ENCODE data around the gene LBH.

LBH gene

GRCh38 chr2:30192314-30192713 lies 39.0 kb upstream of the LBH start:
- WGBS (ENCODE audit: insufficient coverage): no CpG with 5 or more reads among the region's 4 CpGs
- H3K4me1 ChIP-seq (ENCODE audit: control extremely low read depth in 1 of 4, control insufficient read depth in 4 of 4, insufficient read depth in 4 of 4, low read length in 3 of 4): peaks cover 0 to 19% (median 15%) of the 10 kb centered on the region in 4 experiments
- no peaks in the 10 kb centered on the region for H3K27me3 ChIP-seq (replicated peaks in 2 of 5; ENCODE audit: control insufficient read depth in 4 of 5, insufficient read depth in 5 of 5, low read length in 4 of 5)
- H3K36me3 ChIP-seq (ENCODE audit: control insufficient read depth in 4 of 4, insufficient read depth in 4 of 4, low read length in 3 of 4): no peaks in the 10 kb centered on the region
- POLR2A ChIA-PET: no interaction called here
- H3K4me3 ChIP-seq (ENCODE audit: control insufficient read depth in 1 of 7, extremely low read depth in 1 of 7, insufficient read depth in 4 of 7, low read depth in 2 of 7, low read length in 6 of 7): no peak overlapping the region
- CTCF ChIA-PET: interaction anchor here (0.6 to 1.5 kb wide), 3 partner anchors 10 to 519 kb away, joined by 3 to 4 read pairs (median 3); no protein-coding TSS in a partner anchor
- DNase-seq: no peak
- no peak overlapping the region for H3K27ac ChIP-seq (ENCODE audit: insufficient read depth in 1 of 2, low read depth in 1 of 2, low read length in 2 of 2, poor library complexity in 1 of 2, severe bottlenecking in 2 of 2)
- no peaks in the 10 kb centered on the region for H3K9me3 ChIP-seq (ENCODE audit: control extremely low read depth in 1 of 5, control insufficient read depth in 4 of 5, insufficient read depth in 2 of 5, low read depth in 1 of 5, low read length in 4 of 5)

DNA sequence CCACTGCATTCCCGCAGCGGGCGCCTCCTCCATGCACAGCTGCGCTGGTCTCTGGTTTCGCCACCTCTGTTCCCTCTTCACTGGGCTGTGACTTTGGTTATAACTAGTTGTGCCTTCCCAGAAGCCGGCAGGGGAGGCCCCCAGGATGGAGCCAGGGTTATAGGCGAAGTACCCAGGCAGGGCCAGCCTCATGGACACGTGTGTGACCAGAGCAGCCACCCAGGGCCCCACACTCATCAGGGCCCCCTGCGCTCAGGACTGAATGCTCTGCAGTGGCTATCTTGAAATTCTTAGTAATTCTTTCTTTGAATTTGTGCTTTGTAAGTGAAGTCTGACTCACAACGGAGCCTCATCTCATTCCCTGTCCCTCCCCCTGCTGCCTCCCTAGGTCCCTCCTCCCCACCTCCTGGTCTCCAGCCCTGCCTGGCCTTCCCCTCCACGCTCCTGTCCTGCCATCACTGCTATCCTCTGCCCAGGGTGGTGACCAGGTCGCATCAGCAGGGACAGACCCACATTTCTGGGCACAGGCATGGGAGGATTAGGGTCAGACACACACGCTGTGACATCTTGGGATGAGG lies 38.1 kb upstream of the LBH start:
- no peak overlapping the region for H3K27ac ChIP-seq (ENCODE audit: insufficient read depth in 1 of 2, low read depth in 1 of 2, low read length in 2 of 2, poor library complexity in 1 of 2, severe bottlenecking in 2 of 2)
- no peaks in the 10 kb centered on the region for H3K9me3 ChIP-seq (ENCODE audit: control extremely low read depth in 1 of 5, control insufficient read depth in 4 of 5, insufficient read depth in 2 of 5, low read depth in 1 of 5, low read length in 4 of 5)
- WGBS (ENCODE audit: insufficient coverage): 96% methylated on average over 7 of the region's 13 CpGs
- peaks cover 0 to 24% (median 17%) of the 10 kb centered on the region in 4 experiments for H3K4me1 ChIP-seq (ENCODE audit: control extremely low read depth in 1 of 4, control insufficient read depth in 4 of 4, insufficient read depth in 4 of 4, low read length in 3 of 4)
- no peaks in the 10 kb centered on the region for H3K36me3 ChIP-seq (ENCODE audit: control insufficient read depth in 4 of 4, insufficient read depth in 4 of 4, low read length in 3 of 4)
- H3K27me3 ChIP-seq (replicated peaks in 2 of 5; ENCODE audit: control insufficient read depth in 4 of 5, insufficient read depth in 5 of 5, low read length in 4 of 5): no peaks in the 10 kb centered on the region
- no peak overlapping the region for H3K4me3 ChIP-seq (ENCODE audit: control insufficient read depth in 1 of 7, extremely low read depth in 1 of 7, insufficient read depth in 4 of 7, low read depth in 2 of 7, low read length in 6 of 7)
- POLR2A ChIA-PET: no interaction called here
- DNase-seq: no peak
- CTCF ChIA-PET: interaction anchor here (0.6 to 1.5 kb wide), 3 partner anchors 9 to 518 kb away, joined by 3 to 4 read pairs (median 3); no protein-coding TSS in a partner anchor

GRCh38 chr2:30194421-30194820 lies 36.9 kb upstream of the LBH start:
- no peaks in the 10 kb centered on the region for H3K9me3 ChIP-seq (ENCODE audit: control extremely low read depth in 1 of 5, control insufficient read depth in 4 of 5, insufficient read depth in 2 of 5, low read depth in 1 of 5, low read length in 4 of 5)
- DNase-seq: no peak
- ChIA-PET POLR2A (no interaction called here), CTCF (interaction anchor here (1.0 to 2.3 kb wide), 2 partner anchors 15 to 517 kb away, joined by 3 to 5 read pairs; no protein-coding TSS in a partner anchor)
- H3K36me3 ChIP-seq (ENCODE audit: control insufficient read depth in 4 of 4, insufficient read depth in 4 of 4, low read length in 3 of 4): no peaks in the 10 kb centered on the region
- no peak overlapping the region for H3K4me3 ChIP-seq (ENCODE audit: control insufficient read depth in 1 of 7, extremely low read depth in 1 of 7, insufficient read depth in 4 of 7, low read depth in 2 of 7, low read length in 6 of 7)
- peaks cover 0 to 24% (median 17%) of the 10 kb centered on the region in 4 experiments for H3K4me1 ChIP-seq (ENCODE audit: control extremely low read depth in 1 of 4, control insufficient read depth in 4 of 4, insufficient read depth in 4 of 4, low read length in 3 of 4)
- 96% methylated on average over 7 of the region's 7 CpGs for WGBS (ENCODE audit: insufficient coverage)
- H3K27me3 ChIP-seq (replicated peaks in 2 of 5; ENCODE audit: control insufficient read depth in 4 of 5, insufficient read depth in 5 of 5, low read length in 4 of 5): no peaks in the 10 kb centered on the region
- H3K27ac ChIP-seq (ENCODE audit: insufficient read depth in 1 of 2, low read depth in 1 of 2, low read length in 2 of 2, poor library complexity in 1 of 2, severe bottlenecking in 2 of 2): no peak overlapping the region

DNA sequence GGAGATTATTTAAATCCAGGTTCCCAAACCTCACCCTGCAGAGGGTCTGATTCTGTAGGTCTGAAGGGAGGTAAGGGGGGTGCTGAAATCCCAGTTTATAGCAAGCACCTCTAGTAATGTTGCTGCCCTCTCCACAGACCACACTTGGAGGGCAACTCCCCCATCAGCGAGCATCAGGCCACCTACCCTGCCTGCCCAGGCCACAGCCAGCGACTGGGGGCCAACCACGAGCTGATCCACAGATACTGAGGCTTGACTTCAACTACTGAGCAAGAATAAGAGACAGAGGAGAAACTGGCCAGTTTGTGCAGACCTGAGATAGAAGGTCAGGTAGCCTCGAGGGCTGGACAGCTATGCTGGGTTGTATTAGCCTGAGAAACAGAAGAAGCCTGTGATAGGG lies 36.3 kb upstream of the LBH start:
- POLR2A ChIA-PET: no interaction called here
- no peak overlapping the region for H3K27ac ChIP-seq (ENCODE audit: insufficient read depth in 1 of 2, low read depth in 1 of 2, low read length in 2 of 2, poor library complexity in 1 of 2, severe bottlenecking in 2 of 2)
- H3K36me3 ChIP-seq (ENCODE audit: control insufficient read depth in 4 of 4, insufficient read depth in 4 of 4, low read length in 3 of 4): no peaks in the 10 kb centered on the region
- no peaks in the 10 kb centered on the region for H3K9me3 ChIP-seq (ENCODE audit: control extremely low read depth in 1 of 5, control insufficient read depth in 4 of 5, insufficient read depth in 2 of 5, low read depth in 1 of 5, low read length in 4 of 5)
- no peak for DNase-seq
- WGBS (ENCODE audit: insufficient coverage): 13% methylated on average over 1 of the region's 4 CpGs
- H3K4me1 ChIP-seq (ENCODE audit: control extremely low read depth in 1 of 4, control insufficient read depth in 4 of 4, insufficient read depth in 4 of 4, low read length in 3 of 4): peaks cover 0 to 24% (median 17%) of the 10 kb centered on the region in 4 experiments
- H3K4me3 ChIP-seq (ENCODE audit: control insufficient read depth in 1 of 7, extremely low read depth in 1 of 7, insufficient read depth in 4 of 7, low read depth in 2 of 7, low read length in 6 of 7): no peak overlapping the region
- CTCF ChIA-PET: interaction anchor here (0.6 to 2.3 kb wide), 2 partner anchors 186 to 517 kb away, joined by 4 to 5 read pairs; no protein-coding TSS in a partner anchor
- no peaks in the 10 kb centered on the region for H3K27me3 ChIP-seq (replicated peaks in 2 of 5; ENCODE audit: control insufficient read depth in 4 of 5, insufficient read depth in 5 of 5, low read length in 4 of 5)

DNA sequence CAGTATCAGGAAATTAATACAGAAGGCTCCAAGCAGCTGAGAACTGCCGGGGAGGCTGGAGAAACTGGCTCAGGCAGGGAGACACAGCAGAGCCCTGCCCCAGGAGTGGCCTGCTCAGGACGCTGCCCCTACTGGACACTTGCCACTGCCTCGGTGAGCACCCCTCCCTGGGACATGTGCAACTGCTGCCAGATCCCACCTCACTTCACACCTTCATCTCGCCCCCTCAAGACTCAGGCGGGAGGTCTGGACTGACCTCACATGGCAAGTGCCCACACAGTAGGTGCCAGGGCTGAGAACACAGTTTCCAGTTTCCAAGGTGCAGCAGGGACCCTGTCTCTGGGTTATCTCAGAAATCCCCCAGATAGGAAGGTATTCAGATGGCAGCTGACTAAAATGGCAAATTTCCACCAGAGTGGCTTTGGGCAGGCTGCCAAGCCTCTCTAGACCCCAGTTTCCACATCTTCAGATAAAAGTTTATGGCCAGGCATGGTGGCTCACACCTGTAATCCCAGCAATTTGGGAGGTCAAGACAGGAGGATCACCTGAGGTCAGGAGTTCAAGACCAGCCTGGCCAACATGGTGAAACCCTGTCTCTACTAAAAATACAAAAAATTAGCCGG lies 33.7 kb upstream of the LBH start:
- Histone ChIP-seq H3K36me3 (ENCODE audit: control insufficient read depth in 4 of 4, insufficient read depth in 4 of 4, low read length in 3 of 4) (no peaks in the 10 kb centered on the region), H3K27me3 (replicated peaks in 2 of 5; ENCODE audit: control insufficient read depth in 4 of 5, insufficient read depth in 5 of 5, low read length in 4 of 5) (no peaks in the 10 kb centered on the region), H3K4me3 (ENCODE audit: control insufficient read depth in 1 of 7, extremely low read depth in 1 of 7, insufficient read depth in 4 of 7, low read depth in 2 of 7, low read length in 6 of 7) (no peak overlapping the region), H3K4me1 (ENCODE audit: control extremely low read depth in 1 of 4, control insufficient read depth in 4 of 4, insufficient read depth in 4 of 4, low read length in 3 of 4) (peaks cover 0 to 29% (median 19%) of the 10 kb centered on the region in 4 experiments), H3K9me3 (ENCODE audit: control extremely low read depth in 1 of 5, control insufficient read depth in 4 of 5, insufficient read depth in 2 of 5, low read depth in 1 of 5, low read length in 4 of 5) (no peaks in the 10 kb centered on the region), H3K27ac (ENCODE audit: insufficient read depth in 1 of 2, low read depth in 1 of 2, low read length in 2 of 2, poor library complexity in 1 of 2, severe bottlenecking in 2 of 2) (no peak overlapping the region)
- 90% methylated on average over 6 of the region's 6 CpGs for WGBS (ENCODE audit: insufficient coverage)
- no peak for DNase-seq
- POLR2A ChIA-PET: no interaction called here
- CTCF ChIA-PET: interaction anchor here (1.2 to 1.4 kb wide), 2 partner anchors 33 to 512 kb away, joined by 3 to 4 read pairs; no protein-coding TSS in a partner anchor

DNA sequence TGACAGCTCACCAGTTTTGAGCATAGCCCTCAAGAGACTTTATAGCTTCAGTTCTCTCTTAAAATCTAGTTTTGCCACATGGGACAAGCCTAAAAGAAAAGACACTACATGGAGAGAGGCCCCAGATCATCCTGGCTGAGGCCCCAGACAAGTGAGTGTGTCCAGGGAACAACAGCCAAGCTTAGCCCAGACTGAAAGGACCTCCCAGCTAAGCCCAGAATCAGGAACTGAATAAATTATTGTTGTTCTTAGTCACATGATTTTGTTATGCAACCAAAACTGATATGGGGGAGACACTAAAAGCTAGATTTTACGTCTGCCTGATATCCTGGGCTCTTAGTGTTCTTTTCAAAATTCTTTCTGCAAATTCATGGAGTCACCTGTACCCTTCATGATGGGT lies 29.3 kb upstream of the LBH start:
- Histone ChIP-seq H3K36me3 (ENCODE audit: control insufficient read depth in 4 of 4, insufficient read depth in 4 of 4, low read length in 3 of 4) (no peaks in the 10 kb centered on the region), H3K27me3 (replicated peaks in 2 of 5; ENCODE audit: control insufficient read depth in 4 of 5, insufficient read depth in 5 of 5, low read length in 4 of 5) (peaks cover 0 to 2% (median 0%) of the 10 kb centered on the region in 5 experiments), H3K27ac (ENCODE audit: insufficient read depth in 1 of 2, low read depth in 1 of 2, low read length in 2 of 2, poor library complexity in 1 of 2, severe bottlenecking in 2 of 2) (no peak overlapping the region), H3K9me3 (ENCODE audit: control extremely low read depth in 1 of 5, control insufficient read depth in 4 of 5, insufficient read depth in 2 of 5, low read depth in 1 of 5, low read length in 4 of 5) (no peaks in the 10 kb centered on the region), H3K4me3 (ENCODE audit: control insufficient read depth in 1 of 7, extremely low read depth in 1 of 7, insufficient read depth in 4 of 7, low read depth in 2 of 7, low read length in 6 of 7) (no peak overlapping the region), H3K4me1 (ENCODE audit: control extremely low read depth in 1 of 4, control insufficient read depth in 4 of 4, insufficient read depth in 4 of 4, low read length in 3 of 4) (peaks cover 0 to 14% (median 6%) of the 10 kb centered on the region in 4 experiments)
- ChIA-PET CTCF (interaction anchor here (0.8 to 1.6 kb wide), 5 partner anchors 9 to 509 kb away, joined by 3 to 11 read pairs (median 3); no protein-coding TSS in a partner anchor), POLR2A (no interaction called here)
- peak in 1 of 3 donors; percentile 32 for DNase-seq
- 0% methylated on average over 1 of the region's 1 CpG for WGBS (ENCODE audit: insufficient coverage)

- ChIA-PET POLR2A (no interaction called here), CTCF (interaction anchor here (1.1 to 8.5 kb wide), 3 partner anchors 11 to 506 kb away, joined by 3 to 196 read pairs (median 5); no protein-coding TSS in a partner anchor)
- 97% methylated on average over 7 of the region's 7 CpGs for WGBS (ENCODE audit: insufficient coverage)
- Histone ChIP-seq H3K36me3 (ENCODE audit: control insufficient read depth in 4 of 4, insufficient read depth in 4 of 4, low read length in 3 of 4) (no peaks in the 10 kb centered on the region), H3K4me1 (ENCODE audit: control extremely low read depth in 1 of 4, control insufficient read depth in 4 of 4, insufficient read depth in 4 of 4, low read length in 3 of 4) (peaks cover 0 to 9% (median 4%) of the 10 kb centered on the region in 4 experiments), H3K27ac (ENCODE audit: insufficient read depth in 1 of 2, low read depth in 1 of 2, low read length in 2 of 2, poor library complexity in 1 of 2, severe bottlenecking in 2 of 2) (no peak overlapping the region), H3K9me3 (ENCODE audit: control extremely low read depth in 1 of 5, control insufficient read depth in 4 of 5, insufficient read depth in 2 of 5, low read depth in 1 of 5, low read length in 4 of 5) (no peaks in the 10 kb centered on the region), H3K4me3 (ENCODE audit: control insufficient read depth in 1 of 7, extremely low read depth in 1 of 7, insufficient read depth in 4 of 7, low read depth in 2 of 7, low read length in 6 of 7) (no peak overlapping the region), H3K27me3 (replicated peaks in 2 of 5; ENCODE audit: control insufficient read depth in 4 of 5, insufficient read depth in 5 of 5, low read length in 4 of 5) (peaks cover 0 to 2% (median 0%) of the 10 kb centered on the region in 5 experiments)
- DNase-seq: no peak
These were observed 28.2 kb upstream of the LBH start for GRCh38 chr2:30203156-30203555.
